ENCODE results near the gene CCNJ. TPM values are rescaled to one million over a fixed set of nuclear protein-coding genes. Genes with fewer than 3 reads are reported as not detected.

Gene CCNJ
- total and polyA plus RNA-seq, 2 donors (not counting 1 experiment from before 2014, with no cell fraction given): 5.6 to 5.7 TPM

GRCh38 chr10:96049340-96049739 is 6.0 kb downstream of the CCNJ start:
- Histone ChIP-seq H3K27me3 (ENCODE audit: control insufficient read depth, insufficient read depth, low read length) (no peaks in the 10 kb centered on the region), H3K4me1 (ENCODE audit: control insufficient read depth, extremely low read depth, insufficient read depth, low read length) (no peaks in the 10 kb centered on the region), H3K79me2 (ENCODE audit: control insufficient read depth, insufficient read depth, low read length) (peaks cover 30% of the 10 kb centered on the region), H3K36me3 (ENCODE audit: control insufficient read depth, insufficient read depth, low read length) (no peaks in the 10 kb centered on the region), H3K4me2 (ENCODE audit: extremely low read depth, insufficient read depth, low read length) (no peak overlapping the region), H3K27ac (ENCODE audit: insufficient read depth, low read length) (no peak overlapping the region), H3K9ac (ENCODE audit: insufficient read depth, low read length) (no peak overlapping the region), H3K4me3 (replicated peaks in 1 of 4; ENCODE audit: control extremely low read depth in 1 of 4, insufficient read depth in 1 of 4, low read depth in 3 of 4, low read length in 4 of 4) (no peak overlapping the region), H3K9me3 (ENCODE audit: control insufficient read depth, insufficient read depth, low read depth, low read length) (no peaks in the 10 kb centered on the region), H4K20me1 (ENCODE audit: control insufficient read depth, extremely low read depth, insufficient read depth, low read length) (no peaks in the 10 kb centered on the region), H2AFZ (ENCODE audit: low read length) (no peak overlapping the region)
- no peak for TF ChIP-seq EZH2 (IDR thresholded peaks at IDR 0.05; ENCODE audit: low read length, missing control alignments)
- TF ChIP-seq, protein P1, sequence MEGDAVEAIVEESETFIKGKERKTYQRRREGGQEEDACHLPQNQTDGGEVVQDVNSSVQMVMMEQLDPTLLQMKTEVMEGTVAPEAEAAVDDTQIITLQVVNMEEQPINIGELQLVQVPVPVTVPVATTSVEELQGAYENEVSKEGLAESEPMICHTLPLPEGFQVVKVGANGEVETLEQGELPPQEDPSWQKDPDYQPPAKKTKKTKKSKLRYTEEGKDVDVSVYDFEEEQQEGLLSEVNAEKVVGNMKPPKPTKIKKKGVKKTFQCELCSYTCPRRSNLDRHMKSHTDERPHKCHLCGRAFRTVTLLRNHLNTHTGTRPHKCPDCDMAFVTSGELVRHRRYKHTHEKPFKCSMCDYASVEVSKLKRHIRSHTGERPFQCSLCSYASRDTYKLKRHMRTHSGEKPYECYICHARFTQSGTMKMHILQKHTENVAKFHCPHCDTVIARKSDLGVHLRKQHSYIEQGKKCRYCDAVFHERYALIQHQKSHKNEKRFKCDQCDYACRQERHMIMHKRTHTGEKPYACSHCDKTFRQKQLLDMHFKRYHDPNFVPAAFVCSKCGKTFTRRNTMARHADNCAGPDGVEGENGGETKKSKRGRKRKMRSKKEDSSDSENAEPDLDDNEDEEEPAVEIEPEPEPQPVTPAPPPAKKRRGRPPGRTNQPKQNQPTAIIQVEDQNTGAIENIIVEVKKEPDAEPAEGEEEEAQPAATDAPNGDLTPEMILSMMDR (conservative IDR thresholded peaks at IDR 0.05 in 1 of 2, IDR thresholded peaks at IDR 0.05 in 1 of 2; ENCODE audit: low read depth in 1 of 2, low read length in 2 of 2): no peak
- DNase-seq (ENCODE audit: low read depth in 2 of 2): no peak

GRCh38 chr10:96053985-96054384 is 10.6 kb downstream of the CCNJ start:
- H3K27me3 ChIP-seq (ENCODE audit: control insufficient read depth, insufficient read depth, low read length): no peaks in the 10 kb centered on the region
- H3K4me3 ChIP-seq (replicated peaks in 1 of 4; ENCODE audit: control extremely low read depth in 1 of 4, insufficient read depth in 1 of 4, low read depth in 3 of 4, low read length in 4 of 4): no peak overlapping the region
- no peak for DNase-seq (ENCODE audit: low read depth in 2 of 2)
- peaks cover 2% of the 10 kb centered on the region for H3K79me2 ChIP-seq (ENCODE audit: control insufficient read depth, insufficient read depth, low read length)
- no peaks in the 10 kb centered on the region for H4K20me1 ChIP-seq (ENCODE audit: control insufficient read depth, extremely low read depth, insufficient read depth, low read length)
- H3K27ac ChIP-seq (ENCODE audit: insufficient read depth, low read length): no peak overlapping the region
- no peak overlapping the region for H3K4me2 ChIP-seq (ENCODE audit: extremely low read depth, insufficient read depth, low read length)
- no peak overlapping the region for H3K9ac ChIP-seq (ENCODE audit: insufficient read depth, low read length)
- TF ChIP-seq, protein P1 (conservative IDR thresholded peaks at IDR 0.05 in 1 of 2, IDR thresholded peaks at IDR 0.05 in 1 of 2; ENCODE audit: low read depth in 1 of 2, low read length in 2 of 2): no peak
- no peak for TF ChIP-seq EZH2 (IDR thresholded peaks at IDR 0.05; ENCODE audit: low read length, missing control alignments)
- peaks cover 6% of the 10 kb centered on the region for H3K36me3 ChIP-seq (ENCODE audit: control insufficient read depth, insufficient read depth, low read length)
- H3K4me1 ChIP-seq (ENCODE audit: control insufficient read depth, extremely low read depth, insufficient read depth, low read length): no peaks in the 10 kb centered on the region
- H2AFZ ChIP-seq (ENCODE audit: low read length): no peak overlapping the region
- H3K9me3 ChIP-seq (ENCODE audit: control insufficient read depth, insufficient read depth, low read depth, low read length): no peaks in the 10 kb centered on the region

GRCh38 chr10:96056787-96057186 is 13.4 kb downstream of the CCNJ start:
- Histone ChIP-seq H3K9ac (ENCODE audit: insufficient read depth, low read length) (no peak overlapping the region), H3K9me3 (ENCODE audit: control insufficient read depth, insufficient read depth, low read depth, low read length) (no peaks in the 10 kb centered on the region), H4K20me1 (ENCODE audit: control insufficient read depth, extremely low read depth, insufficient read depth, low read length) (no peaks in the 10 kb centered on the region), H3K79me2 (ENCODE audit: control insufficient read depth, insufficient read depth, low read length) (no peaks in the 10 kb centered on the region), H3K27ac (ENCODE audit: insufficient read depth, low read length) (no peak overlapping the region), H3K4me1 (ENCODE audit: control insufficient read depth, extremely low read depth, insufficient read depth, low read length) (no peaks in the 10 kb centered on the region), H3K4me2 (ENCODE audit: extremely low read depth, insufficient read depth, low read length) (no peak overlapping the region), H2AFZ (ENCODE audit: low read length) (no peak overlapping the region), H3K4me3 (replicated peaks in 1 of 4; ENCODE audit: control extremely low read depth in 1 of 4, insufficient read depth in 1 of 4, low read depth in 3 of 4, low read length in 4 of 4) (no peak overlapping the region), H3K36me3 (ENCODE audit: control insufficient read depth, insufficient read depth, low read length) (peaks cover 6% of the 10 kb centered on the region), H3K27me3 (ENCODE audit: control insufficient read depth, insufficient read depth, low read length) (no peaks in the 10 kb centered on the region)
- no peak for DNase-seq (ENCODE audit: low read depth in 2 of 2)
- TF ChIP-seq, protein P1 (conservative IDR thresholded peaks at IDR 0.05 in 1 of 2, IDR thresholded peaks at IDR 0.05 in 1 of 2; ENCODE audit: low read depth in 1 of 2, low read length in 2 of 2): no peak
- TF ChIP-seq EZH2 (IDR thresholded peaks at IDR 0.05; ENCODE audit: low read length, missing control alignments): no peak
